Heart left ventricle (tissue), 16 donors: ENCODE measurements around the gene MTHFR. TPM values are rescaled to one million over a fixed set of nuclear protein-coding genes. Genes with fewer than 3 reads are reported as not detected.
A peak's percentile ranks its signal among the peaks of the same experiment; 100 is the strongest.

Experiments
- ATAC-seq, 4 donors: fragments of 200-7000 bp; cut with Tn5 transposase; one replicate each; pipeline ENCODE4 v1.9.1; 2020 to 2022; ENCODE audit warnings: moderate library complexity in 4 of 4, mild to moderate bottlenecking in 3 of 4, moderate number of reproducible peaks in 1 of 4
- DNase-seq, 5 donors: peaks; one replicate each; pipeline ENCODE4 v3.0.0-alpha.2; 2020
- H3K27ac ChIP-seq, 12 donors: fragments of 200-600 bp; sonication (generic) in 4 of 12; one replicate each; pipeline versions ENCODE4 v1.5.0 to v1.8.0; 2016 to 2022; ENCODE audit warnings: mild to moderate bottlenecking in 2 of 12
- H3K27me3 ChIP-seq, 9 donors: fragments of 200-600 bp; sonication (generic) in 2 of 9; one replicate each; pipeline versions ENCODE4 v1.5.1 to v1.8.0; 2016 to 2022; ENCODE audit warnings: mild to moderate bottlenecking in 3 of 9
- H3K36me3 ChIP-seq, 9 donors: fragments of 200-600 bp; sonication (generic) in 2 of 9; one replicate each; pipeline versions ENCODE4 v1.5.0 to v1.8.0; 2018 to 2022; ENCODE audit warnings: mild to moderate bottlenecking in 2 of 9
- H3K4me1 ChIP-seq, 12 donors: fragments of 200-600 bp; sonication (generic) in 4 of 12; one replicate each; pipeline versions ENCODE4 v1.5.0 to v1.8.0; 2016 to 2022; ENCODE audit warnings: mild to moderate bottlenecking in 3 of 12
- H3K4me3 ChIP-seq, 12 donors: fragments of 200-600 bp; sonication (generic) in 4 of 12; one replicate each; pipeline versions ENCODE4 v1.5.0 to v1.8.0; 2017 to 2022; ENCODE audit warnings: mild to moderate bottlenecking in 9 of 12, moderate library complexity in 4 of 12
- H3K9me3 ChIP-seq, 12 donors: fragments of 200-600 bp; sonication (generic) in 4 of 12; one replicate each; pipeline versions ENCODE4 v1.5.0 to v1.8.0; 2016 to 2022; ENCODE audit warnings: mild to moderate bottlenecking in 1 of 12
- POLR2A ChIP-seq, 2 donors: fragments of 450-650 bp; IDR thresholded peaks; one replicate each; pipeline ENCODE4 v1.6.1; 2017; ENCODE audit warnings: antibody characterized with exemption in 2 of 2, mild to moderate bottlenecking in 2 of 2, moderate library complexity in 2 of 2
- WGBS, 4 donors: extraction: QIAGEN DNeasy Blood & Tissue Kit in 2 of 4; methylation state at CpG; one replicate each; pipeline versions ENCODE4 v1.1.5 to v1.1.7; 2013 to 2018; 5-methylcytosine and 5-hydroxymethylcytosine counted together
- intact Hi-C, 10 donors: fragments of 100-400 bp; cut with DNase I; formaldehyde crosslinking; loops; one replicate each; pipeline versions ENCODE4 v1.11.1 to v1.14.2; 2022
- polyA plus RNA-seq, 2 donors: library from polyadenylated mRNA; stranded (reverse); fragments of 200-250 nt; gene quantifications; one replicate each; pipeline ENCODE4 v1.2.3, GENCODE V29; 2013
- total RNA-seq, 9 donors: library from RNA; depleted of rRNA in 2 of 9; stranded (reverse); fragments of >200 nt in 2 of 9; fragmentation: NEBNext Ultra II Directional in 3 of 9; extraction: Animal tissue kit (Norgen Biotek cat#: 25700) in 3 of 9; gene quantifications; one replicate each; pipeline versions ENCODE4 v1.1.0 to v1.2.4, GENCODE V29; 2016 to 2023
- TF ChIP-seq, protein P1 (sequence below), 12 donors: fragments of 200-600 bp; sonication (generic) in 4 of 12; IDR thresholded peaks; one replicate each; pipeline versions ENCODE4 v1.5.0 to v1.8.0; 2018 to 2022; ENCODE audit warnings: antibody characterized with exemption in 12 of 12, mild to moderate bottlenecking in 5 of 12
- donor health status: ischemic (EF 13 %, LVEDD 7.1; RV severe dilation, severe dysfunction).
- donor health status: healthy with polysubstance abuse.
- donor health status: DM: no; HTN: yes; CAD: no.
- donor health status: DM: no; HTN: no; CAD: no.
- donor health status: ischemic (EF 25% LVEDD 6.9; RV normal size, moderate dysfunction).
- donor health status: ischemic (EF 25% LVEDD 5.7; RV mildly dilated, moderate dysfunction).
- donor health status: healthy.
- donor health status: DM: yes; HTN: yes; CAD: no.
- donor health status: ischemic (EF 35%, LVEDD 5.7; RV mildly dilated, moderate dysfunction).
- donor health status: nonischemic (EF 11% LVEDD 7.7; RV severe dilation, severe dysfunction).
- donor health status: DM: yes; HTN: yes; CAD: no.
- donor health status: PGD.
- donor health status: ischemic (EF 29% LVEDD 5.4; RV normal size, mild dysfunction).
- donor health status: nonischemic (EF 23%, LVEDD 6.1; RV moderate dilation, normal function).

The MTHFR gene
- total and polyA plus RNA-seq, 11 donors, result 21.9 to 61.2 (median 38.1) TPM

GRCh38 chr1:11802973-11803885 lies 2.5 kb downstream of the MTHFR start:
- Histone ChIP-seq H3K4me1 (peaks cover 14 to 83% (median 55%) of the 10 kb centered on the region in 12 donors), H3K4me3 (peak overlapping the region; percentile 44 to 98 (median 82)), H3K27ac (peak overlapping the region; percentile 97 to 100 (median 99)), H3K27me3 (no peaks in the 10 kb centered on the region), H3K36me3 (peaks cover 0 to 47% (median 38%) of the 10 kb centered on the region in 9 donors), H3K9me3 (no peaks in the 10 kb centered on the region)
- 0 to 4% (median 1%) methylated on average over 19 to 28 of the region's 28 CpGs for WGBS, 4 donors
- peak; percentile 95 to 98 (median 97) for DNase-seq
- TF ChIP-seq POLR2A (IDR thresholded peaks at IDR 0.05), result peak in 1 of 2 donors; percentile 87
- TF ChIP-seq, protein P1, sequence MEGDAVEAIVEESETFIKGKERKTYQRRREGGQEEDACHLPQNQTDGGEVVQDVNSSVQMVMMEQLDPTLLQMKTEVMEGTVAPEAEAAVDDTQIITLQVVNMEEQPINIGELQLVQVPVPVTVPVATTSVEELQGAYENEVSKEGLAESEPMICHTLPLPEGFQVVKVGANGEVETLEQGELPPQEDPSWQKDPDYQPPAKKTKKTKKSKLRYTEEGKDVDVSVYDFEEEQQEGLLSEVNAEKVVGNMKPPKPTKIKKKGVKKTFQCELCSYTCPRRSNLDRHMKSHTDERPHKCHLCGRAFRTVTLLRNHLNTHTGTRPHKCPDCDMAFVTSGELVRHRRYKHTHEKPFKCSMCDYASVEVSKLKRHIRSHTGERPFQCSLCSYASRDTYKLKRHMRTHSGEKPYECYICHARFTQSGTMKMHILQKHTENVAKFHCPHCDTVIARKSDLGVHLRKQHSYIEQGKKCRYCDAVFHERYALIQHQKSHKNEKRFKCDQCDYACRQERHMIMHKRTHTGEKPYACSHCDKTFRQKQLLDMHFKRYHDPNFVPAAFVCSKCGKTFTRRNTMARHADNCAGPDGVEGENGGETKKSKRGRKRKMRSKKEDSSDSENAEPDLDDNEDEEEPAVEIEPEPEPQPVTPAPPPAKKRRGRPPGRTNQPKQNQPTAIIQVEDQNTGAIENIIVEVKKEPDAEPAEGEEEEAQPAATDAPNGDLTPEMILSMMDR (IDR thresholded peaks at IDR 0.05), result peak in 1 of 12 donors; percentile 17
- intact Hi-C loops, result loop anchor here in 6 of 10 donors (1.0 to 10.0 kb wide), 6 partner anchors 16 to 528 kb away; partner anchors contain the start of genes AGTRAP (in 5 of the 6) and UBIAD1 (in 1 of the 6)
- peak; percentile 62 to 75 (median 68) for ATAC-seq

DNA sequence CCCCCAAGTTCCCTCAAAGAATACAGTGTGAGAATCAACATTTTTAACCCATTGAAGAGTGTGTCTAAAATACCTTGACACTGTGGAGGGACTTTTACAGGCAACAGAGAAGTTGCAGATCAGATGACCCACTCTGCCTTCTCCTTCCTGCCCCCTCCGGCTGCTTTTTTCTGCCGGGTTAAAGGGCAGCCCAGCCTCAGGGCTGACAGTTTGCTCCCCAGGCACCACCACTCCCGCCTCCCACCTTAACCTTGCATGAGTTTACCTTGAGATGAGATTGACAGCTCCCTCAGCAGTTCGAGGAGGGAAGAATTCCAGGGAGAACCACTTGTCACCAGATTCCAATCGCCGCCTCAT lies 3.2 kb downstream of the MTHFR start:
- TF ChIP-seq POLR2A (IDR thresholded peaks at IDR 0.05), result peak in 1 of 2 donors; percentile 14
- TF ChIP-seq, protein P1 (IDR thresholded peaks at IDR 0.05), result no peak
- DNase-seq, result peak in 3 of 5 donors; percentile 40 to 57 (median 43)
- 3 to 14% (median 7%) methylated on average over 3 to 6 of the region's 6 CpGs for WGBS, 4 donors
- intact Hi-C loops, result loop anchor here in 5 of 10 donors (2.0 to 10.0 kb wide), 5 partner anchors 16 to 528 kb away; partner anchors contain the start of genes AGTRAP (in 5 of the 5) and UBIAD1 (in 1 of the 5)
- peak overlapping the region; percentile 97 to 100 (median 99) for H3K27ac ChIP-seq
- H3K27me3 ChIP-seq, result no peaks in the 10 kb centered on the region
- H3K9me3 ChIP-seq, result no peaks in the 10 kb centered on the region
- H3K4me3 ChIP-seq, result peak overlapping the region; percentile 44 to 98 (median 82)
- H3K4me1 ChIP-seq, result peaks cover 21 to 83% (median 57%) of the 10 kb centered on the region in 12 donors
- peaks cover 0 to 50% (median 37%) of the 10 kb centered on the region in 9 donors for H3K36me3 ChIP-seq
- ATAC-seq, result no peak

DNA sequence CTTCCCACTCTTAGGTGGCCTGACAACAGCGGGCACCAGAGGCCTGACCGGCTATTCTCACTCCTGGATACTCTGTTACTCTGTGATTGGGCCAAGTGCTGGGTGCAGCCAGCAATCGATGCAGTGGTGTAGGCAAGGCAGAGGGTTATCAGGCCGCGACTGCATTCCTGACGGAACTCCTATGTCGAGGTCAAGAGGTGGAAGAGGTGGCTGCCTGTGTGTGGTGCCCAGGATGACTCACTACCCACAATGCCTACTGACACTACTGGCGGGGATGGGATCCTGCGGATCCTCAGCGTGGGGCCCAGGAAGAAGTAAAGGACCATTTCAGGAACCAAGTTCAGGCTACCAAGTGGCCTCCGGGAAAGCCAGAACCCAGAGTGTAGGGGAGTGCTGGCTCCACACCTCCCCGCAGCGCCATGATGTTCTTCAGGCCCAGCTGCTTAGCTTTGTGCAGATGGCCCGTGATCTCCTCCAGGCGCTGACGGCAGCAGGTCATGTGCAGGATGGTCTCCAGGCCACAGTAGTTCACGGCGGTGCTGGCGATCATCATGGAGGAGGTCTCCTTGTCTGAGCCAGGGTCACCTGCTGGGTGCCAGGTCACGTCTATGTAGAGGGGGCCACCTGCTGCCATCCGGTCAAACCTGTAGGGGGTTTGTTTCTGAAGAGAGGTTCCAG lies 4.9 kb downstream of the MTHFR start:
- ATAC-seq (no peak), DNase-seq (peak in 2 of 5 donors; percentile 13 to 51)
- Histone ChIP-seq H3K4me1 (peaks cover 19 to 87% (median 65%) of the 10 kb centered on the region in 12 donors), H3K9me3 (no peaks in the 10 kb centered on the region), H3K4me3 (peak overlapping the region in 7 of 12 donors; percentile 67 to 94 (median 84)), H3K36me3 (peaks cover 0 to 59% (median 38%) of the 10 kb centered on the region in 9 donors), H3K27ac (peak overlapping the region in 11 of 12 donors; percentile 14 to 100 (median 99)), H3K27me3 (no peaks in the 10 kb centered on the region)
- TF ChIP-seq, protein P1 (IDR thresholded peaks at IDR 0.05), result no peak
- no peak for TF ChIP-seq POLR2A (IDR thresholded peaks at IDR 0.05)
- intact Hi-C loops, result loop anchor here in 5 of 10 donors (5.0 to 10.0 kb wide), 3 partner anchors 64 to 526 kb away; partner anchors contain the start of genes AGTRAP (in 5 of the 5) and UBIAD1 (in 1 of the 5)
- 58 to 81% (median 71%) methylated on average over 16 to 21 of the region's 21 CpGs for WGBS, 4 donors
